Measurements from ENCODE around the gene ADCY9. TPM values are rescaled to one million over a fixed set of nuclear protein-coding genes. Genes with fewer than 3 reads are reported as not detected.
A peak's percentile ranks its signal among the peaks of the same experiment; 100 is the strongest.

The ADCY9 gene
- total RNA-seq, 2 donors from 2014 or later: 7.2 to 58.3 TPM

- Histone ChIP-seq H3K27me3 (replicated peaks; ENCODE audit: insufficient read depth) (no peaks in the 10 kb centered on the region), H3K36me3 (no peaks in the 10 kb centered on the region), H3K4me3 (no peak overlapping the region), H3K27ac (no peak overlapping the region), H3K4me1 (replicated peaks) (no peaks in the 10 kb centered on the region), H3K9me3 (no peaks in the 10 kb centered on the region)
- TF ChIP-seq POLR2A (IDR thresholded peaks at IDR 0.05) (no peak), POLR2AphosphoS5 (IDR thresholded peaks at IDR 0.05) (no peak)
- TF ChIP-seq, protein P1, sequence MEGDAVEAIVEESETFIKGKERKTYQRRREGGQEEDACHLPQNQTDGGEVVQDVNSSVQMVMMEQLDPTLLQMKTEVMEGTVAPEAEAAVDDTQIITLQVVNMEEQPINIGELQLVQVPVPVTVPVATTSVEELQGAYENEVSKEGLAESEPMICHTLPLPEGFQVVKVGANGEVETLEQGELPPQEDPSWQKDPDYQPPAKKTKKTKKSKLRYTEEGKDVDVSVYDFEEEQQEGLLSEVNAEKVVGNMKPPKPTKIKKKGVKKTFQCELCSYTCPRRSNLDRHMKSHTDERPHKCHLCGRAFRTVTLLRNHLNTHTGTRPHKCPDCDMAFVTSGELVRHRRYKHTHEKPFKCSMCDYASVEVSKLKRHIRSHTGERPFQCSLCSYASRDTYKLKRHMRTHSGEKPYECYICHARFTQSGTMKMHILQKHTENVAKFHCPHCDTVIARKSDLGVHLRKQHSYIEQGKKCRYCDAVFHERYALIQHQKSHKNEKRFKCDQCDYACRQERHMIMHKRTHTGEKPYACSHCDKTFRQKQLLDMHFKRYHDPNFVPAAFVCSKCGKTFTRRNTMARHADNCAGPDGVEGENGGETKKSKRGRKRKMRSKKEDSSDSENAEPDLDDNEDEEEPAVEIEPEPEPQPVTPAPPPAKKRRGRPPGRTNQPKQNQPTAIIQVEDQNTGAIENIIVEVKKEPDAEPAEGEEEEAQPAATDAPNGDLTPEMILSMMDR (IDR thresholded peaks at IDR 0.05): no peak
- 92% methylated on average over 12 of the region's 12 CpGs for WGBS
- intact Hi-C loops (cut with DNase I): no loop called here
- DNase-seq (ENCODE audit: low spot score): no peak
These were observed 25.4 kb upstream of the ADCY9 start for GRCh38 chr16:4141604-4142003.

DNA sequence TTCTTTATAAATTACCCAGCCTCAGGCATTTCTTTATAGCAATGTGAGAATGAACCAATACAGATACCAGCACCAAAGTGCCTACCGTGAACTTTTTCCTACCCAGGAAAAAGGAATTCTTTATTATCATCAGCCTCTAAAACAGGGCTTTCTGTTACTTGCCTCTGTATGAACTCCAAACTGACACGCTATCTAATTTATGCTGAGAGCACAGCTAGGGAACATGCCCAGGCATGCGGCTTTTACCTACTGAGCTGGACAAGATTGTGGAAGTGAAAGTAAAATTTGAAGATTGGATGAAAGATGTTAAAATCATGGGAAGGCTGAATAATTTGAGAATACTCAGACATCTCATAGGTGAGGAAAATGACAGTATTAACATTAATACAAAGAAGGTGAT, 24.4 kb upstream of the ADCY9 start:
- H3K4me1 ChIP-seq (replicated peaks): no peaks in the 10 kb centered on the region
- intact Hi-C loops (cut with DNase I): no loop called here
- no peaks in the 10 kb centered on the region for H3K9me3 ChIP-seq
- 26% methylated on average over 3 of the region's 3 CpGs for WGBS
- no peak overlapping the region for H3K4me3 ChIP-seq
- peak; percentile 49 for TF ChIP-seq POLR2AphosphoS5 (IDR thresholded peaks at IDR 0.05)
- TF ChIP-seq, protein P1 (IDR thresholded peaks at IDR 0.05): no peak
- no peaks in the 10 kb centered on the region for H3K36me3 ChIP-seq
- no peaks in the 10 kb centered on the region for H3K27me3 ChIP-seq (replicated peaks; ENCODE audit: insufficient read depth)
- peak; percentile 51 for DNase-seq (ENCODE audit: low spot score)
- H3K27ac ChIP-seq: peak overlapping the region in 1 of 2 donors; percentile 45

DNA sequence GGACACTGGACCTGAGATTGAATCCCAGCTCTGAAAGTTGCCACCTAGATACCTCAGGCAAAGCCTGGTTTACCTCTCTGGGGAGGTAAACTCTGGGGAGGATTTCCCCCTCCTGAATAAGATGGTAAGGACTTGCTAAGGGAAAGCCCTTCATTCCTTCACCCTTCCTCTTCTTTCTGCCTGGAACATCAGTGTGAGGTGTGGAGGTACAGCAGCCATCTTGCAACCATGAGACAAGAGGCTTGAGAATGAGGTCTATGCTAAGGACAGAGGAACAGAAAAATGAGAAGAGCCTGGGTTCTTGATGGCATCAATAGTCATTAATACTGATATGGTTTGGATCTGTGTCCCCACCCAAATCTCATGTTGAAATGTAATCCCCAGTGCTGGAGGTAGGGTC, 23.7 kb upstream of the ADCY9 start:
- DNase-seq (ENCODE audit: low spot score): no peak
- Histone ChIP-seq H3K4me3 (no peak overlapping the region), H3K27me3 (replicated peaks; ENCODE audit: insufficient read depth) (no peaks in the 10 kb centered on the region)

GRCh38 chr16:4138713-4139112, 22.5 kb upstream of the ADCY9 start:
- TF ChIP-seq POLR2A (IDR thresholded peaks at IDR 0.05): no peak
- no peak for TF ChIP-seq POLR2AphosphoS5 (IDR thresholded peaks at IDR 0.05)
- TF ChIP-seq, protein P1 (IDR thresholded peaks at IDR 0.05): no peak
- Histone ChIP-seq H3K4me1 (replicated peaks) (no peaks in the 10 kb centered on the region), H3K36me3 (no peaks in the 10 kb centered on the region), H3K9me3 (no peaks in the 10 kb centered on the region), H3K4me3 (no peak overlapping the region), H3K27ac (no peak overlapping the region), H3K27me3 (replicated peaks; ENCODE audit: insufficient read depth) (no peaks in the 10 kb centered on the region)
- WGBS: 91% methylated on average over 6 of the region's 6 CpGs
- intact Hi-C loops (cut with DNase I): no loop called here
- no peak for DNase-seq (ENCODE audit: low spot score)

More for the DNA sequence above, 23.7 kb upstream of the ADCY9 start:
- H3K27ac ChIP-seq: peak overlapping the region in 1 of 2 donors; percentile 35
- H3K4me1 ChIP-seq (replicated peaks): no peaks in the 10 kb centered on the region
- TF ChIP-seq, protein P1 (IDR thresholded peaks at IDR 0.05): no peak
- TF ChIP-seq POLR2AphosphoS5 (IDR thresholded peaks at IDR 0.05): no peak
- TF ChIP-seq POLR2A (IDR thresholded peaks at IDR 0.05): no peak
- H3K36me3 ChIP-seq: no peaks in the 10 kb centered on the region
- intact Hi-C loops (cut with DNase I): no loop called here
- H3K9me3 ChIP-seq: no peaks in the 10 kb centered on the region

DNA sequence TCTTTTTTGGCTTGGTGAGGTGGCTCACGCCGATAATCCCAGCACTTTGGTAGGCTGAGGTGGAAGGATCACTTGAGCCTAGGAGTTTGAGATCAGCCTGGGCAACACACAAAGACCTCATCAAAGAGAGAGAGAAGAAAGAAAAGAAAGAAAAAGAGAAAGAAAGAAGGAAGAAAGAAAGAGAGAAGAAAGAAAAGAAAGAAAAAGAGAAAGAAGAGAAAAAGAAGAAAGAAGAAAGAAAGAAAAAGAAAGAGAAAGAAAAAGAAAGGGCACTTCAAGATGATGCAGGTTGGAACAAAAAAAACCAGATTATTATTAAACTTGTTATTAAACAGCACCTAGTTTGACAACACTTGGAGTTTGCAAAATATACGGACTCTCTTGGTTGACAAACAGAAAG, 21.2 kb upstream of the ADCY9 start:
- TF ChIP-seq POLR2A (IDR thresholded peaks at IDR 0.05): no peak
- TF ChIP-seq POLR2AphosphoS5 (IDR thresholded peaks at IDR 0.05): no peak
- TF ChIP-seq, protein P1 (IDR thresholded peaks at IDR 0.05): no peak
- DNase-seq (ENCODE audit: low spot score): no peak
- WGBS: 90% methylated on average over 3 of the region's 3 CpGs

More for the DNA sequence above, 21.2 kb upstream of the ADCY9 start:
- H3K9me3 ChIP-seq: no peaks in the 10 kb centered on the region
- no peak overlapping the region for H3K27ac ChIP-seq
- H3K4me1 ChIP-seq (replicated peaks): no peaks in the 10 kb centered on the region
- H3K27me3 ChIP-seq (replicated peaks; ENCODE audit: insufficient read depth): no peaks in the 10 kb centered on the region
- intact Hi-C loops (cut with DNase I): no loop called here
- no peak overlapping the region for H3K4me3 ChIP-seq
- H3K36me3 ChIP-seq: no peaks in the 10 kb centered on the region
